ENCODE results near the gene USP24. TPM values are rescaled to one million over a fixed set of nuclear protein-coding genes. Genes with fewer than 3 reads are reported as not detected.
A peak's percentile ranks its signal among the peaks of the same experiment; 100 is the strongest.

Gene USP24
- total and polyA plus RNA-seq, 10 of the 15 experiments (the other 5 are each of a cell fraction or from before 2014, with no cell fraction given), result 4.6 to 36.5 (median 25.3) TPM

DNA sequence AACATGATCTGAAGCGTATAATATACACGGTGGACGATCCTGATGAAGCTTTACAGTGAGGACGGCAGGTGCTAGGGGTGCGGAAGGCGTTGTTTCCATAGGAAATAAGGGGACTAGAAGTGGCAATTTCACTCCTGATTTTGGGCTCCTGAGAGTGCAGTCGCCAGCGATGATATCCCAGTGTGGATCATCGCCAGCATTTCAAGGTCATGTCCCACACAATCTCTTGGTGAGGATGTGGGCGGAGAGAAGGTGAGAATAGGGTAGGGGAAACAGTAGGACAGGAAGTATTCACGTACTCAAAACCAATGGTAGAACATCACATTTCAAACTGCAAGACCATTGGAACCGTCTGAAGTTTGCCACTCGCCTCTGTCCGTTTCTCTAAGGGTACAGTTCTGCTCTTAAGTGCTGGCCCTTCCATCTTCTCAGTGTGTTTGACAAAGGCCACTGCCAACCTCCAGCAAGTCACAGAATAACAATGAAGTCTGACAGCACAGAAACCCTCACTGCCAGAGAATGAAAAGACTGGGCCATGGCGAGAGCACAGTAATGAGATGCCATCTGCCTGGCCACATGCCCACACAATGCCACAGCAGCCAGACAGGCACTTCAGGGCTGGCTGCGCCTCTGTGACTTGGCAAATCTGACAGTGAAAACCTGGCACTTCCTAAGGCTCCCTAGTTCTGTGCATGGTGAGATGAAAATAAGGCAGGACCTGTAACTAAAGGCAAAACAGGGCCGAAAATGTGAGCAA is 148.0 kb downstream of the USP24 start:
- BruUV-seq (replicated peaks), result no TSS peak
- Histone ChIP-seq H3K9ac (ENCODE audit: control insufficient read depth, insufficient read depth, low read length) (no peak overlapping the region), H3K4me1 (ENCODE audit: control insufficient read depth, insufficient read depth, low read length) (no peaks in the 10 kb centered on the region), H3K9me3 (replicated peaks; ENCODE audit: control insufficient read depth, insufficient read depth, low read length) (no peaks in the 10 kb centered on the region), H3K4me2 (ENCODE audit: control insufficient read depth, insufficient read depth) (no peak overlapping the region), H3K36me3 (ENCODE audit: control insufficient read depth in 2 of 2, insufficient read depth in 2 of 2, low read length in 1 of 2) (peaks cover 18 to 33% of the 10 kb centered on the region in 2 experiments), H4K20me1 (ENCODE audit: control insufficient read depth, insufficient read depth) (no peaks in the 10 kb centered on the region), H3K27me3 (replicated peaks in 1 of 2; ENCODE audit: control insufficient read depth in 2 of 2, insufficient read depth in 2 of 2, low read length in 1 of 2) (no peaks in the 10 kb centered on the region), H2AFZ (ENCODE audit: control insufficient read depth, low read depth, low read length) (no peak overlapping the region), H3K4me3 (no peak overlapping the region), H3K79me2 (ENCODE audit: control insufficient read depth, insufficient read depth, low read length) (no peaks in the 10 kb centered on the region), H3K27ac (ENCODE audit: control insufficient read depth, insufficient read depth) (no peak overlapping the region)
- WGBS (ENCODE audit: insufficient coverage, insufficient replicate concordance, low lambda C conversion rate, missing lambda C conversion rate), result 94% methylated on average over 17 of the region's 17 CpGs
- SMC1A ChIA-PET (ENCODE audit: uncharacterized antibody, unreplicated experiment), result no interaction called here
- DNase-seq (ENCODE audit: low read depth, low spot score), result no peak
- TF ChIP-seq POLR2A (IDR thresholded peaks at IDR 0.05; ENCODE audit: low read depth, low read length) (0 out of 2 replicates have a peak, but pooled peaks have one; percentile 16), SRF (IDR thresholded peaks at IDR 0.05; ENCODE audit: low read depth in 2 of 2, low read length in 2 of 2) (no peak)
- in situ Hi-C loops (cut with MboI), result no loop called here
- no peak for ATAC-seq
- RAD21 ChIA-PET (ENCODE audit: unreplicated experiment), result no interaction called here
- intact Hi-C loops (cut with micrococcal nuclease; ENCODE audit: unreplicated experiment), result no loop called here
- no peak for FAIRE-seq
- POLR2A ChIA-PET, result no interaction called here
- CTCF ChIA-PET, result interaction anchor here (1.5 kb wide), 1 partner anchor 122 kb away, joined by 3 read pairs; no protein-coding TSS in a partner anchor

DNA sequence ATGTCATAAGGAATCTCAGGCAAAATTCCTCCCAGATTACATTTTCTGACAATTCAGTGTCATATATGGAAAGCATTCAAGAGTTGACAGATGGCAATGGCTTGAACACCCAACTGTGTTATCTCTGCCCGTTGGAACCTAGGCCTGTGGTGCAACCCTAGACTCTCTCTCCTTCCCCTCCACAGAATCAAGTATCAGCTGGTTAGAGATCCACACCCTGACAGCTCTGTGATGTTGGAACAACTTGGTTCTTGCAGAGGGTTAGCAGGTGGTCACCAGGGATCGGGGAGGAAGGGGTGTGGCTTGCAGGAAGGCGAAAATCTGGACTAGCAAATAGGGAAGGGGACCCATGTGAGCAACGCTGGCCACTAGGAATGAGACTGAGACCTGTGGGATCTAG is 149.5 kb downstream of the USP24 start:
- Histone ChIP-seq H3K79me2 (ENCODE audit: control insufficient read depth, insufficient read depth, low read length) (no peaks in the 10 kb centered on the region), H4K20me1 (ENCODE audit: control insufficient read depth, insufficient read depth) (no peaks in the 10 kb centered on the region), H3K27me3 (replicated peaks in 1 of 2; ENCODE audit: control insufficient read depth in 2 of 2, insufficient read depth in 2 of 2, low read length in 1 of 2) (no peaks in the 10 kb centered on the region), H3K27ac (ENCODE audit: control insufficient read depth, insufficient read depth) (no peak overlapping the region), H3K4me1 (ENCODE audit: control insufficient read depth, insufficient read depth, low read length) (no peaks in the 10 kb centered on the region), H3K36me3 (ENCODE audit: control insufficient read depth in 2 of 2, insufficient read depth in 2 of 2, low read length in 1 of 2) (peaks cover 10 to 21% of the 10 kb centered on the region in 2 experiments), H3K9me3 (replicated peaks; ENCODE audit: control insufficient read depth, insufficient read depth, low read length) (no peaks in the 10 kb centered on the region), H2AFZ (ENCODE audit: control insufficient read depth, low read depth, low read length) (no peak overlapping the region), H3K4me2 (ENCODE audit: control insufficient read depth, insufficient read depth) (no peak overlapping the region), H3K4me3 (no peak overlapping the region), H3K9ac (ENCODE audit: control insufficient read depth, insufficient read depth, low read length) (no peak overlapping the region)
- BruUV-seq (replicated peaks), result no TSS peak
- ChIA-PET SMC1A (ENCODE audit: uncharacterized antibody, unreplicated experiment) (no interaction called here), RAD21 (ENCODE audit: unreplicated experiment) (no interaction called here), POLR2A (no interaction called here), CTCF (interaction anchor here (0.8 to 1.5 kb wide), 2 partner anchors 121 to 211 kb away, joined by 3 to 4 read pairs; no protein-coding TSS in a partner anchor)
- in situ Hi-C loops (cut with MboI), result no loop called here
- DNase-seq (ENCODE audit: low read depth, low spot score) (no peak), ATAC-seq (no peak), FAIRE-seq (no peak)
- 88% methylated on average over 4 of the region's 4 CpGs for WGBS (ENCODE audit: insufficient coverage, insufficient replicate concordance, low lambda C conversion rate, missing lambda C conversion rate)
- TF ChIP-seq, protein P1, sequence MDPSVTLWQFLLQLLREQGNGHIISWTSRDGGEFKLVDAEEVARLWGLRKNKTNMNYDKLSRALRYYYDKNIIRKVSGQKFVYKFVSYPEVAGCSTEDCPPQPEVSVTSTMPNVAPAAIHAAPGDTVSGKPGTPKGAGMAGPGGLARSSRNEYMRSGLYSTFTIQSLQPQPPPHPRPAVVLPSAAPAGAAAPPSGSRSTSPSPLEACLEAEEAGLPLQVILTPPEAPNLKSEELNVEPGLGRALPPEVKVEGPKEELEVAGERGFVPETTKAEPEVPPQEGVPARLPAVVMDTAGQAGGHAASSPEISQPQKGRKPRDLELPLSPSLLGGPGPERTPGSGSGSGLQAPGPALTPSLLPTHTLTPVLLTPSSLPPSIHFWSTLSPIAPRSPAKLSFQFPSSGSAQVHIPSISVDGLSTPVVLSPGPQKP (IDR thresholded peaks at IDR 0.05; ENCODE audit: low read depth, low read length), result no peak
- TF ChIP-seq BHLHE40 (IDR thresholded peaks at IDR 0.05; ENCODE audit: borderline replicate concordance in 1 of 2, low read depth in 2 of 2, low read length in 1 of 2) (no peak), ZNF207 (IDR thresholded peaks at IDR 0.05; ENCODE audit: borderline replicate concordance) (no peak), RAD21 (IDR thresholded peaks at IDR 0.05; ENCODE audit: insufficient read depth, low read depth, low read length) (no peak), CBFB (IDR thresholded peaks at IDR 0.05; ENCODE audit: low read depth) (no peak), PAX5 (IDR thresholded peaks at IDR 0.05; ENCODE audit: borderline replicate concordance, low read depth, low read length) (no peak), DPF2 (IDR thresholded peaks at IDR 0.05) (no peak), RELA (IDR thresholded peaks at IDR 0.05; ENCODE audit: borderline replicate concordance, partially characterized antibody) (no peak), GABPA (IDR thresholded peaks at IDR 0.05; ENCODE audit: low read depth) (no peak)
- TF ChIP-seq, protein P2, sequence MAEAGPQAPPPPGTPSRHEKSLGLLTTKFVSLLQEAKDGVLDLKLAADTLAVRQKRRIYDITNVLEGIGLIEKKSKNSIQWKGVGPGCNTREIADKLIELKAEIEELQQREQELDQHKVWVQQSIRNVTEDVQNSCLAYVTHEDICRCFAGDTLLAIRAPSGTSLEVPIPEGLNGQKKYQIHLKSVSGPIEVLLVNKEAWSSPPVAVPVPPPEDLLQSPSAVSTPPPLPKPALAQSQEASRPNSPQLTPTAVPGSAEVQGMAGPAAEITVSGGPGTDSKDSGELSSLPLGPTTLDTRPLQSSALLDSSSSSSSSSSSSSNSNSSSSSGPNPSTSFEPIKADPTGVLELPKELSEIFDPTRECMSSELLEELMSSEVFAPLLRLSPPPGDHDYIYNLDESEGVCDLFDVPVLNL (IDR thresholded peaks at IDR 0.05; ENCODE audit: low read depth, low read length), result no peak
- intact Hi-C loops (cut with micrococcal nuclease; ENCODE audit: unreplicated experiment), result no loop called here

Data from GM12878 (cell line).